Esophagus squamous epithelium (tissue), 5 donors: Measurements from ENCODE around the gene PRTG. TPM values are rescaled to one million over a fixed set of nuclear protein-coding genes. Genes with fewer than 3 reads are reported as not detected.

Source experiments
- DNase-seq: peaks from one replicate; lab custom pipeline; 2025; lab: John Stamatoyannopoulos, UW
- H3K27ac ChIP-seq, 4 donors: fragments of 200-600 bp; sonication (generic); one replicate each; pipeline ENCODE4 v1.5.1; 2016 to 2019; ENCODE audit warnings: mild to moderate bottlenecking in 1 of 4
- H3K27me3 ChIP-seq, 4 donors: fragments of 200-600 bp; sonication (generic); 1 replicate in 3 of 4; 2 replicates in 1 of 4; pipeline versions ENCODE4 v1.5.1 to v1.6.0; 2017 to 2021; ENCODE audit warnings: antibody characterized with exemption in 1 of 4
- H3K36me3 ChIP-seq, 3 donors: fragments of 200-600 bp; sonication (generic); one replicate each; pipeline ENCODE4 v1.5.1; 2016 to 2019
- H3K4me1 ChIP-seq, 3 donors: fragments of 200-600 bp; sonication (generic); one replicate each; pipeline ENCODE4 v1.5.1; 2017 to 2019
- H3K4me3 ChIP-seq, 4 donors: fragments of 200-600 bp; sonication (generic); 1 replicate in 3 of 4; 2 replicates in 1 of 4; pipeline ENCODE4 v1.5.1; 2016 to 2019; ENCODE audit warnings: mild to moderate bottlenecking in 2 of 4, moderate library complexity in 1 of 4
- H3K9me3 ChIP-seq, 3 donors: fragments of 200-600 bp; sonication (generic); one replicate each; pipeline ENCODE4 v1.5.1; 2016 to 2019
- CTCF ChIP-seq, 6 experiments: fragments of 450-650 bp in 4 of 6; fragments of 200-600 bp in 2 of 6; sonication (generic) in 2 of 6; IDR thresholded peaks; one replicate each; pipeline ENCODE4 v1.5.1; 2016 to 2019; ENCODE audit warnings: antibody characterized with exemption in 6 of 6, mild to moderate bottlenecking in 4 of 6, moderate library complexity in 4 of 6
- POLR2A ChIP-seq, 4 donors: fragments of 450-650 bp; IDR thresholded peaks; one replicate each; pipeline ENCODE4 v1.6.1; 2017; ENCODE audit warnings: antibody characterized with exemption in 4 of 4, mild to moderate bottlenecking in 4 of 4, moderate library complexity in 3 of 4
- WGBS, 2 donors: methylation state at CpG; one replicate each; pipeline ENCODE4 v1.1.5; 2018; 5-methylcytosine and 5-hydroxymethylcytosine counted together
- intact Hi-C: fragments of 100-400 bp; cut with DNase I; formaldehyde crosslinking; loops from one replicate; pipeline ENCODE4 v1.15.0; 2022
- total RNA-seq, 4 donors: library from RNA; depleted of rRNA; stranded (reverse); fragments of >200 nt; gene quantifications; one replicate each; pipeline ENCODE4 v1.1.0, GENCODE V29; 2016
- donor health status: DM: yes; HTN: yes; CAD: no.

Gene PRTG
- total RNA-seq, 4 donors from 2014 or later: 0.04 to 1.3 (median 0.15) TPM

GRCh38 chr15:55673287-55673686 is 69.7 kb downstream of the PRTG start:
- intact Hi-C loops: no loop called here

GRCh38 chr15:55669270-55669669 is 73.7 kb downstream of the PRTG start:
- 51 to 62% methylated on average over 3 of the region's 3 CpGs for WGBS, 2 donors
- H3K4me3 ChIP-seq: no peak overlapping the region
- no peaks in the 10 kb centered on the region for H3K4me1 ChIP-seq
- TF ChIP-seq POLR2A (IDR thresholded peaks at IDR 0.05) (no peak), CTCF (IDR thresholded peaks at IDR 0.05) (no peak)
- H3K36me3 ChIP-seq: no peaks in the 10 kb centered on the region
- H3K9me3 ChIP-seq: no peaks in the 10 kb centered on the region
- DNase-seq: no peak
- no peak overlapping the region for H3K27ac ChIP-seq
- intact Hi-C loops: no loop called here
- no peaks in the 10 kb centered on the region for H3K27me3 ChIP-seq

More at GRCh38 chr15:55673287-55673686, 69.7 kb downstream of the PRTG start:
- WGBS, 2 donors: 88 to 90% methylated on average over 10 of the region's 10 CpGs
- Histone ChIP-seq H3K4me1 (no peaks in the 10 kb centered on the region), H3K27me3 (no peaks in the 10 kb centered on the region), H3K36me3 (no peaks in the 10 kb centered on the region), H3K27ac (no peak overlapping the region), H3K9me3 (no peaks in the 10 kb centered on the region), H3K4me3 (no peak overlapping the region)
- TF ChIP-seq CTCF (IDR thresholded peaks at IDR 0.05): no peak
- no peak for TF ChIP-seq POLR2A (IDR thresholded peaks at IDR 0.05)
- DNase-seq: no peak

- no peaks in the 10 kb centered on the region for H3K27me3 ChIP-seq
- H3K4me1 ChIP-seq: no peaks in the 10 kb centered on the region
- TF ChIP-seq CTCF (IDR thresholded peaks at IDR 0.05): no peak
- no peak for TF ChIP-seq POLR2A (IDR thresholded peaks at IDR 0.05)
- no peaks in the 10 kb centered on the region for H3K36me3 ChIP-seq
- WGBS, 2 donors: 76 to 94% methylated on average over 3 to 4 of the region's 4 CpGs
- H3K9me3 ChIP-seq: no peaks in the 10 kb centered on the region
- intact Hi-C loops: no loop called here
- DNase-seq: no peak
- no peak overlapping the region for H3K27ac ChIP-seq
- H3K4me3 ChIP-seq: no peak overlapping the region
Observed at GRCh38 chr15:55665605-55666227, 77.2 kb downstream of the PRTG start.

GRCh38 chr15:55661428-55661827 is 81.5 kb downstream of the PRTG start:
- no peaks in the 10 kb centered on the region for H3K27me3 ChIP-seq
- H3K4me1 ChIP-seq: no peaks in the 10 kb centered on the region
- no peak for DNase-seq
- intact Hi-C loops: no loop called here
- H3K9me3 ChIP-seq: no peaks in the 10 kb centered on the region
- H3K27ac ChIP-seq: no peak overlapping the region
- no peak overlapping the region for H3K4me3 ChIP-seq
- H3K36me3 ChIP-seq: no peaks in the 10 kb centered on the region
- TF ChIP-seq POLR2A (IDR thresholded peaks at IDR 0.05): no peak
- no peak for TF ChIP-seq CTCF (IDR thresholded peaks at IDR 0.05)

- H3K9me3 ChIP-seq: no peaks in the 10 kb centered on the region
- no peaks in the 10 kb centered on the region for H3K36me3 ChIP-seq
- DNase-seq: no peak
- intact Hi-C loops: no loop called here
- no peaks in the 10 kb centered on the region for H3K27me3 ChIP-seq
- no peak overlapping the region for H3K27ac ChIP-seq
- WGBS, 2 donors: 85 to 92% methylated on average over 5 of the region's 5 CpGs
- TF ChIP-seq POLR2A (IDR thresholded peaks at IDR 0.05) (no peak), CTCF (IDR thresholded peaks at IDR 0.05) (no peak)
- no peak overlapping the region for H3K4me3 ChIP-seq
- no peaks in the 10 kb centered on the region for H3K4me1 ChIP-seq
Observed at GRCh38 chr15:55660153-55660552, 82.8 kb downstream of the PRTG start.
